Panc1 (cell line): ENCODE results near the gene ZNF804B.

Experiments used
- CTCF ChIP-seq: fragments of 450-650 bp; IDR thresholded peaks from 2 replicates; pipeline ENCODE4 v1.5.1; 2017; ENCODE audit warnings: mild to moderate bottlenecking
- POLR2AphosphoS5 ChIP-seq: IDR thresholded peaks from 2 replicates; pipeline ENCODE4 v1.6.1; 2012; ENCODE audit warnings: mild to moderate bottlenecking, low read depth, low read length, moderate library complexity
- REST ChIP-seq, 2 experiments: IDR thresholded peaks; 2 replicates each; pipeline ENCODE4 v1.6.1; 2011 to 2012; ENCODE audit warnings: low read depth in 2 of 2, control low read depth in 1 of 2, low read length in 1 of 2, mild to moderate bottlenecking in 1 of 2, moderate library complexity in 1 of 2; ENCODE audit not compliant: insufficient read depth in 1 of 2

- TF ChIP-seq CTCF = no peak
- TF ChIP-seq REST (IDR thresholded peaks at IDR 0.05; ENCODE audit: insufficient read depth in 1 of 2, low read depth in 2 of 2, low read length in 1 of 2) = no peak
- no peak for TF ChIP-seq POLR2AphosphoS5
These were observed 32.4 kb downstream of the ZNF804B start for GRCh38 chr7:88791891-88792290.
